HEK293 (cell line): ENCODE measurements around the gene BAD.

ENCODE experiments used
- CTCF ChIP-seq: fragments of 450-650 bp; formaldehyde crosslinking; IDR thresholded peaks from 2 replicates; pipeline ENCODE4 v1.5.1; 2016; ENCODE audit warnings: missing biosample characterization, missing genetic modification characterization
- ZBTB21 ChIP-seq: fragments of 450-650 bp; formaldehyde crosslinking; IDR thresholded peaks from 2 replicates; pipeline ENCODE4 v1.5.1; 2017; ENCODE audit warnings: missing biosample characterization, missing genetic modification characterization
- ZNF239 ChIP-seq: fragments of 450-650 bp; formaldehyde crosslinking; IDR thresholded peaks from 2 replicates; pipeline ENCODE4 v1.5.1; 2016; ENCODE audit warnings: missing biosample characterization, missing genetic modification characterization
- ZNF248 ChIP-seq: fragments of 450-650 bp; formaldehyde crosslinking; IDR thresholded peaks from 2 replicates; pipeline ENCODE4 v1.5.1; 2017; ENCODE audit warnings: missing biosample characterization, missing genetic modification characterization
- ZNF449 ChIP-seq: fragments of 450-650 bp; formaldehyde crosslinking; IDR thresholded peaks from 2 replicates; pipeline ENCODE4 v1.5.1; 2017; ENCODE audit warnings: missing biosample characterization, mild to moderate bottlenecking, missing genetic modification characterization, moderate library complexity
- ZNF580 ChIP-seq: fragments of 450-650 bp; formaldehyde crosslinking; IDR thresholded peaks from 2 replicates; pipeline ENCODE4 v1.5.1; 2016; ENCODE audit warnings: missing biosample characterization, missing genetic modification characterization
- ZNF701 ChIP-seq: fragments of 450-650 bp; formaldehyde crosslinking; IDR thresholded peaks from 2 replicates; pipeline ENCODE4 v1.5.1; 2016; ENCODE audit warnings: missing biosample characterization, missing genetic modification characterization

- TF ChIP-seq ZNF248 (tag by site-specific recombination), result no peak
- TF ChIP-seq ZNF449 (tag by site-specific recombination), result no peak
- TF ChIP-seq ZNF580, result no peak
- no peak for TF ChIP-seq ZNF239 (tag by site-specific recombination)
- TF ChIP-seq ZNF701 (tag by site-specific recombination), result no peak
- TF ChIP-seq CTCF, result no peak
- TF ChIP-seq ZBTB21, result no peak
These were observed 19.5 kb upstream of the BAD start for GRCh38 chr11:64304032-64304315.
